DMS79 (cell line): Measurements from ENCODE around the gene KRTAP10-1.
"Not testable (repeated sequence)": the region's sequence is repeated elsewhere in the genome, so short reads cannot be mapped to it uniquely, and the experiment has no call there.

Experiments used
- DNase-seq: peaks from one replicate; lab custom pipeline; 2025; lab: John Stamatoyannopoulos, UW

Gene KRTAP10-1, protein sequence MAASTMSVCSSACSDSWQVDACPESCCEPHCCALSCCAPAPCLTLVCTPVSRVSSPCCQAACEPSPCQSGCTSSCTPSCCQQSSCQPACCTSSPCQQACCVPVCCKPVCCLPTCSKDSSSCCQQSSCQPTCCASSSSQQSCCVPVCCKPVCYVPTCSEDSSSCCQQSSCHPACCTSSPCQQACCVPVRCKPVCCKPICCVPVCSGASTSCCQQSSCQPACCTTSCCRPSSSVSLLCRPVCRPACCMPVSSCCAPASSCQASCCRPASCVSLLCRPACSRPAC

DNA sequence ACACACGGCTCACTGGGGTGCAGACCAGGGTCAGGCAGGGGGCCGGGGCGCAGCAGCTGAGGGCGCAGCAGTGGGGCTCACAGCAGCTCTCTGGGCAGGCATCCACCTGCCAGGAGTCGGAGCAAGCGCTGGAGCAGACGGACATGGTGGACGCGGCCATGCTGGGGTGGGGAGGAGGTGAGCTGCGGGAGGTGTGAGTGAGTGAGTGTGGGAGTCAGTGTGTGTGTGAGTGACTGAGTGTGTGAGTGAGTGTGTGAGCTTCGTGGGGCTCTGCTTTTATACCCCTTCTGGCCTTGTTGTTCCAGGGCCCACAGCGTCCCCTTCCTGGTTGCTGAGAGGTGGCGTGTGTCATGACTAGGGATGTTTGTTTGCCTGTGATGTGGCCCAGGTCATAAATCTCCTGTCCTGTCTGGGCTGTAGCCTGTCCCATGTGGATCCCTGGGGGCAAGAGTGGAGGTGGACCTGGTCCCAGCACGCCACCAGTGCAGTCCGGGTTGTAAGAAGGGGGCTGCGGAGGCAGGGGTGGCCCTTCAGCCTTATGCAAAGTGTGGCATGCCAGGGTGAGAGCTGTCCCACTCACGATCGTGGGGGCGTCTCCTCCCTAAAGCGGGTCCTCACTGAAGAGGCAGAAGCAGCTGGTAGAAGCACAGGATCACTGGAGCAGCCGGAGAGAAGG, at the start of gene KRTAP10-1:
Gene KRTAP10-1, minus strand, starts transcription at position 205 of the 676 bp plus-strand sequence. Its CDS starts 45 bp downstream, at position 160.
- no peak for DNase-seq

DNA sequence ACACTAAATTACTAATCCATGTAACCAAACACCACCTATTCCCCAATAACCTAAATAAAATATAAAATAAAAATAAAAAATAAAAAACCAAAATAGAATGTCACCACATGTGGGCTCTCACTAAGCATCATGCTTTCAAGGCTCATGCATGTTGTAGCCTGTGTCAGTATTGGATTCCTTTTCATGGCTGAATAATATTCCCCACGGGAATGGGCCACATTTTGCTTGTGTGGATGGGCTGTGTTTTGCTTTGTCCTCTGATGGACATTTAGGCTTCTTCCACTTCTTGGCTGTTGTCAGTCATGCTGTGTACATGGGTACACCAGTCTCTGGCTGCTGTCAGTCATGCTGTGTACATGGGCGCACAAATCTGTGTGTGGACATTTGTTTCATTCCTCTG, 49.1 kb upstream of the KRTAP10-1 start:
- DNase-seq: no peak

DNA sequence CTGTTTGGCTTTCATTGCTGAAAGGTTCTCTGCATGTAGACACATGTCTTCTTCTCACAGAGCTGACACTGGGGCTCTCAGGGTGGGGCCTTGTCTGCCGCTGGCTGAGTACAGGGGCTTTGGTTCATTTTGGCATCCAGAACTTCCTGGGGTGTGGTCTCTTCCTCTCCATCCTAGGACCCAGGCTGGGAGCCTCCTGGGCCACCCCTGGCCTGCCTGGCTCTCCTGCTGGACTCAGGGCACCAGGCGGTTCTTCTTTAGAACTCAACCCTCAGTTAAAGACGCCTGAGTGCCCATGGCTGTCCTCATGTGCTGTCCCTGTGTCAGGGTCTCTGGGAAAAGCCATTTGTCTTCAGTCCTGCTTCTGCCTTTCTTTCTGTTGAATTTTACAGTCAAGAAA, 45.9 kb upstream of the KRTAP10-1 start:
- no peak for DNase-seq

DNA sequence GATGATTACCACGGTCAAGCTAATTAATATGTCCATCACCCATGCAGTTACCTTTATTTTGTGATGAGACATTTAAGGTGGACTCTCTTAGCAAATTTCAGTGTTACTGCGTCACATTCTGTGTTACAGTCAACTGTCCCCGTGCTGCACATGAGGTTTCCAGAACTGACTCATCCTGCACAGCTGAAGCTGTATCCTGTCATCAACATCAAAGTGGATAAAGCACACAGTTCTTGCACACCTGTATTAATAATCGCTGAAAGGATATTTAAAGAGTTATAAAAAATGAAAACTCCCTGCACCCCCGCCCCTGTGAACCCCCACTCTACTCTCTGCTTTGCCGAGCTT, 43.8 kb upstream of the KRTAP10-1 start:
- no peak for DNase-seq

DNA sequence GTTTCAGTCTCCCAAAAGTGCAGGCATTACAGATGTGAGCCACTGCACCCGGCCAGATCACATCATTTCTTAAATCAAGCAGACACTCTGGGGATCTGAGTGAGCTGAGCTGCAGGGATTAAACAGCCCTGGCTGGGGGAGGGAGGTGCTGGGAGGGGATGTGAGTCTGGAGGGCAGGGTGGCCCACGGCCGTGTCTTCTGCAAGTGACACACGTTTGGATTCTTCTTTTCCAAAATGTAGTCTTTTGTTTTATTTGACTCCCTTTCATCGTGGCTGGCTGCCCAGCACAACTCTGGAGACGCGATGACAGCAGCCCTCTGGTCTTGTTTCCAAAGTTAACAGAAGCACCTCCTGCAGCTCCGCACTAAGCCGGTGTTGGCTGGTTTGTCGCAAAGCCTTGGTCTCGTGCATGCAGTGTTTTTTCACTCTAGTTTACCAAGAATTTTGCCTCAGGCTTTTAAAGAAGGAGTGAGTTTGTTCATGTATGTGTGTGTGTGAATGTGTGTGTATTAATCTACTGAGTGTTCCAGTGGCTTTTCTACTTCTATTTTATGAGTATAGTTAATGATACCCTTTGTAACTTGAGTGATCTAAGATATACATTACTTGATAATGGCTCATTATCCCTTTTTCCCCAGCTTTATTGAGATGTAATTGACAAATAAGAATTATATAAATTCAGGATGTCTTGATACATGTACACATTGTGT, 43.2 kb upstream of the KRTAP10-1 start:
- no peak for DNase-seq

DNA sequence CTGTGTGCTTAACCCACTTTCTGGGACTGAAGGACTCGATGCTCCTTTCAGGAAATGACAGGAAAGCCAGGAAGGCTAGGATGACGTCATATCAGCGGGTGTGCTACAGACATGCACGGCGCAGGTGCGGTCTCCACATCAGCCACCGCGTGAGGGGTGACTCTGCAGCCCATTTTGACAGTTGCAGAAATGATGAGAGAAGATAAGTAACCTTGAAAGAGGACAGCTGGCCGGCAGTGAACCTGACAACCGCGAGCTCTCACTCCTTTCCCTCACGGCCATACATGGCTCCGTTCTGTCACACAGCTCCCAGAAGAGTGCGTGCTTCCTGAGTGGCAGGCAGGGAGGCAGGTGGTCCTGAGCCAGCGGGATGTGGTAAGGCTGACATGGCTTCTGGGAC, 42.1 kb upstream of the KRTAP10-1 start:
- no peak for DNase-seq

DNA sequence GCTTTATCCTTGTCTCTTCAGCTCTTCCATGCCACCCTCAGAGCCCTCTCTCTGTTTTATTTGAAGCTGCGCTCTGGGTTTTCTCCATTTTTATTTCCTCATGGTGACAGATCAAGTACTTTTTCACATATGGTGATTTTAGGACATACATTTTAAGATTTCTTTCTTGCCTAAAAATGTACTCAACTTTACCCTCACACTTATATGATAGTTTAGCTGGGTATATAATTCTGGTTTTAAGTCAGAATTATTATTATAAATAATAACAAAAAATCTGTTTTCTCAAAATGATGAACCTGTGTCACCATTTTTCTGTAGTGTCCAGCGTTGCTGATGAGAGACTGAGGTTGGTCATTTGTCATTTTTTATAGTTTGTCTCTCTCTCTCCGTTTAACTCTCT, 41.2 kb upstream of the KRTAP10-1 start:
- DNase-seq: no peak

DNA sequence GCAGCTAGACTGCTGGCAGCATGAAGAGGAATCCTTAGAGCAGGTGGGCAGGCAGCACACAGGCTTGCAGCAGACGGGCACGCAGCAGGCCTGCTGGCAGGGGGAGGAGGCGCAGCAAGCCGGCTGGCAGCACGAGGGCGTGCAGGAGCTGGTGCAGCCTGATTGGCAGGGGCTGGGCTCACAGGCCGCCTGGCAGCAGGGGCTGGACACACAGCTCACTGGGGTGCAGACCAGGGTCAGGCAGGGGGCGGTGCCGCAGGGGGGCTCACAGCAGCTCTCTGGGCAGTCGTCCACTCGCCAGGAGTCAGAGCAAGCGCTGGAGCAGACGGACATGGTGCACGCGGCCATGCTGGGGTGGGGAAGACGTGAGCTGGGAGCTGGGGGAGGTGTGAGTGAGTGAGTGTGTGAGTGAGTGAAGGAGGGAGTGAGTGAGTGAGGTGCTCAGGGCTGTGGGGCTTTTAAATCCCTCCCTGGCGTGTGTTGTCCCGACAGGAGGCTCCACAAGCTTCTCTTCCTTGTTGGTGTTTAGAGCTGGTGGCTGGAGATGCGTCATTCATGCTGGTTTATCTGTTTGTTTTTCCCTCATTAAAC, 40.3 kb upstream of the KRTAP10-1 start, which contains the start of gene KRTAP10-5:
Gene KRTAP10-5, minus strand, starts transcription at position 374 of the 591 bp plus-strand sequence. Its CDS starts 26 bp downstream, at position 348.
- not testable (repeated sequence) for DNase-seq

DNA sequence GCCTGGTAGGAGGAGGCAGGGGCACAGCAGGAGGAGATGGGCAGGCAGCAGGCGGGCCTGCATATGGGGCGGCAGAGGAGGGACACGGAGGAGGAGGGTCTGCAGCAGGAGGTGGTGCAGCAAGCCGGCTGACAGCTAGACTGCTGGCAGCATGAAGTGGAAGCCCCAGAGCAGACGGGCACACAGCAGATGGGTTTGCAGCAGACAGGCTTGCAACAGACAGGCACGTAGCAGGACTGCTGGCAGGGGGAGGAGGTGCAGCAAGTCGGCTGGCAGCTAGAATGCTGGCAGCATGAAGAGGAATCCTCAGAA, 39.8 kb upstream of the KRTAP10-1 start:
- no peak for DNase-seq

DNA sequence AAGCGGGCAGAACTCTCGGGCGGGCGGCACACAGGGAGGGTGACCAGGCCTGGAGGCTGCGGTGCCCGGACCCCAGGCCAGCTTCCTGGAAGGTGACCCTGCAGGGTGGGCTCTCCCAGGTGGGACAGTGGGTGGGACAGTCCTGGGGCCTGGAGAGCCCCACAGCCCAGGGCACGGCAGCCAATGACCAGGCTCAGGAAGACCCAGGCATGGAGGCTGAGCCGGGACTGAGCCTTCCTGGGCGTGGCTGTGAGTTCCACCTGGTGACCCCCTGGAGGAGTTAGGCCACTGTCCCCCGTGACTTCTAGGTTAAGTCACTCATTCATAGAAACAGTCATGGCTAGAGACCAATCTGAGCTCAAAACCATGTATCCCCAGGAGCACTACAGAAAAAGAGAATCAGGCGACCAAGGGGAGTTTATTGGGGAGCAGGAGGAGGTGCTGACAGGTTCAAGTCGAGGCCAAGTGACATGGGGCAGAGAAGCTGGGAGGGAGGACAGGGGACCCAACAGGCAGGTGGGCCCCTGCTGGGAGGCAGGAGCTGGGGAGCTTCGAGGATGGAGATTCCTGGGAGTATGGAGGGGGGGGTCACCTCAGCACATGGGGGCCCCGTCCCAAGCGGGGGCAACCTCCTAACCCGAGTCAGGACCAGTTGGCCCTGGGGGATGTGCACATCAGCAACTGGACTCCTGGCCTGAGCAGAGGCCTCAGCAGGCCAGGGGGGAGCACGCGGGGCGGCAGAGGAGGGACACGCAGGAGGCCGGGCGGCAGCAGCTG, 39.2 kb upstream of the KRTAP10-1 start:
- no peak for DNase-seq

DNA sequence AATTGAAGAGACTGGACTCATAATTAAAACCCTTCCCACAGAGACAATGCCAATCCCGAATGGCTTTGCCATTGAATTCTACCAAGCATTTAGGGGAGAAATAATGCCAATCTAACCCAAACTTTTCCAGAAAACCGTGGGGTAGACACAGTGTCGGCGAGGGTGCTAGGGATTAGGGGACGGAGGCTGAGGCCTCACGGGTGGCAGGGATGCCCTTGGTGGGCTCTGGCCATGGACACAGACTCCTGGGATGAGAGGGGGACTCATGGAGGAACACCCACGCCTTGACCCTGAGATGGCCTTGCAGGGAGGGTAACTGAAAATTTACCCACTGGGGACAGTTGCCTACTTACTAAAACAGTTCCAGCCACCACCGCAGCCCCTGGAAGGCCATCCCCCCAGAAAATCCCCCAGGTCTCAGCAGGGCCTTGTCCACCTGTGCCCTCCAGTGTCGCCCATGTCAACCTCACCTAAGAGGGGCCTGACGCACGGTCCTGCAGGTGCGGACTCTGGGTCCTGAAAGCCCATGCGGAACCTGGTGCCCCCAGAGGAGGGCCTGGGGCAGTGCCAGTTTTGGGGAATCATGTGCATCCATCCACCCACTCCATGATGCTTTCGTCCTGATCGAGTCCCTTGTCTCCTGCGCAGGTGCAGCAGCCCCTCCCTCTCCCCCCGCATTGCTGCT, 38.5 kb upstream of the KRTAP10-1 start:
- no peak for DNase-seq

DNA sequence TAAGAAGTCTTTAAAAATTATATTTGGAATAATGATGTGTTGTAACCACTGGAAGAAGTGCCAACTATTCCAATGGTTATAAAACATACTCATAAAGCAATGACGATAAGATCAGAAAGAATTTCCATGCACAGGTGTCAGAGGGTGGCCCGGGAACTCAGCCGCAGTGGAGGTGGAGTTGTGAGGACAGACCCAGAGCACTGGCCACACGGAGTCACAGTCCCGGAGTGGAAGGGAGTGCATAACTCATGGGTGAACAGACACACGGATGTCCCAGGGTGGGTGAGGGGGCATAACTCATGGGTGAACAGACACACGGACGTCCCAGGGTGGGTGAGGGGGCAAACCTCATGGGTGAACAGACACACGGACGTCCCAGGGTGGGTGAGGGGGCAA, 36.0 kb upstream of the KRTAP10-1 start:
- no peak for DNase-seq

DNA sequence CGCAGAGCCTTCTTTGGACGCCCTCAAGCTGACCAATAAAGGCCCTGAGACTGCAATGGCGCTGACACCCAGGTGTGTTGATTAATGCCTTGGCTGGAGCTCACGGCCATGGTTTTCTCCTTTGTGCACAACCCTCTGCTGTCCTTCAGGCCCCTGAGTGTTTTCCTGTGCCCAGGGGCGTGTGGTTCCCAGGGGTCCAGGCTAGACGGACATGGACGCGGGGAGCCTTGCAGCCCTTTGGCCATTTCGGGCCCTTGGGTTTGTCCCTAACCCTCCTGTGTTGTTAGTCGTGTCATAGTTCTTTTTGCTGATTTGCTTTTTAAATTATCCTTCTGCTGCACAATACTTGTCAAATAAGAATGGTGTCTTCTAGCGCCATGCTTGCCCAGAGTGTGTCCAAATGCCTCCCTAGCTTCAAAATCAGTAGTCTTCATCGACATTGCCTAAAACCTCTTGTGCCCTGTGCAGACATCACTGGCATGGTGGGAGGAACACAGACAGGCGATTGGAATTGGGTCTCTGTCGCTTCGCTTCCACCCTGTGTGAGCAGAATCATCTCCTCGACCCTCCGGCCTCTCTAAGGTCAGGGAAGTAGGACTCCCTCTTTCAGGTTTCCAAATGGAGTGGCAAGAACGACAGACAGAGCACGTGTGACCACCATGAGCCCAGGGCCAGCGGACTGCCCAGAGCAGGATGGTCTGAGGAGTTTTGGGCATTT, 35.5 kb upstream of the KRTAP10-1 start:
- DNase-seq: no peak

DNA sequence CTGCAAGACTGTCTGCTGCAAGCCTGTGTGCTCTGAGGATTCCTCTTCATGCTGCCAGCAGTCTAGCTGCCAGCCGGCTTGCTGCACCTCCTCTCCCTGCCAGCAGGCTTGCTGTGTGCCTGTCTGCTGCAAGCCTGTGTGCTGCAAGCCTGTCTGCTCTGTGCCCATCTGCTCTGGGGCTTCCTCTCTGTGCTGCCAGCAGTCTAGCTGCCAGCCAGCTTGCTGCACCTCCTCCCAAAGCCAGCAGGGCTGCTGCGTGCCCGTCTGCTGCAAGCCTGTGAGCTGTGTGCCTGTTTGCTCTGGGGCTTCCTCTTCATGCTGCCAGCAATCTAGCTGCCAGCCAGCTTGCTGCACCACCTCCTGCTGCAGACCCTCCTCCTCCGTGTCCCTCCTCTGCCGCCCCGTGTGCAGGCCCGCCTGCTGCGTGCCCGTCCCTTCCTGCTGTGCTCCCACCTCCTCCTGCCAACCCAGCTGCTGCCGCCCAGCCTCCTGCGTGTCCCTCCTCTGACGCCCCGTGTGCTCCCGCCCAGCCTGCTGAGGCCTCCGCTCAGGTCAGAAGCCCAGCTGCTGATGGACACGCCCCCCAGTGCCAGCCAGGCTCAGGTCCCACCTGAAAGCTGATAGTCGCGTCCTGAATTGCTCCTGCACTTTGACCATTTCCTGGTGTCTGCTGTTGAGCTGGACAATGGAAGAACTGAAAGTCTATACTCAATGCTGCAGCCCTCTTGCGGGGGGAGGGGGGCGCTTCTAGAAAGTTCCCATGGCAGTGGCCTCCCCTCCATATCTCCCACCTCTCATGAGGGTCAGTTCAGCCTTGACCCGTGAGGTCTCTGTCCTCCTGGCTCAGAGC, 34.7 kb upstream of the KRTAP10-1 start:
- DNase-seq: no peak

DNA sequence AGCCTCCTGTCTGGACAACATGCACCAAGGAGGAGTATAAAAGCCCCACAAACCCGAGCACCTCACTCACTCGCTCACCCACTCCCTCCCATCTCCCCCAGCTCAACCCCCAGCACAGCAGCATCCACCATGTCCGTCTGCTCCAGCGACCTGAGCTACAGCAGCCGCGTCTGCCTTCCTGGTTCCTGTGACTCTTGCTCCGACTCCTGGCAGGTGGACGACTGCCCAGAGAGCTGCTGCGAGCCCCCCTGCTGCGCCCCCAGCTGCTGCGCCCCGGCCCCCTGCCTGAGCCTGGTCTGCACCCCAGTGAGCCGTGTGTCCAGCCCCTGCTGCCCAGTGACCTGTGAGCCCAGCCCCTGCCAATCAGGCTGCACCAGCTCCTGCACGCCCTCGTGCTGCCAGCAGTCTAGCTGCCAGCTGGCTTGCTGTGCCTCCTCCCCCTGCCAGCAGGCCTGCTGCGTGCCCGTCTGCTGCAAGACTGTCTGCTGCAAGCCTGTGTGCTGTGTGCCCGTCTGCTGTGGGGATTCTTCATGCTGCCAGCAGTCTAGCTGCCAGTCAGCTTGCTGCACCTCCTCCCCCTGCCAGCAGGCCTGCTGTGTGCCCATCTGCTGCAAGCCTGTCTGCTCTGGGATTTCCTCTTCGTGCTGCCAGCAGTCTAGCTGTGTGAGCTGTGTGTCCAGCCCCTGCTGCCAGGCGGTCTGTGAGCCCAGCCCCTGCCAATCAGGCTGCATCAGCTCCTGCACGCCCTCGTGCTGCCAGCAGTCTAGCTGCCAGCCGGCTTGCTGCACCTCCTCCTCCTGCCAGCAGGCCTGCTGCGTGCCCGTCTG, 33.8 kb upstream of the KRTAP10-1 start, which contains the start of gene KRTAP10-4:
Gene KRTAP10-4, plus strand, starts transcription at position 100 of the 827 bp plus-strand sequence. Its CDS starts 30 bp downstream, at position 130.
- DNase-seq: not testable (repeated sequence)

DNA sequence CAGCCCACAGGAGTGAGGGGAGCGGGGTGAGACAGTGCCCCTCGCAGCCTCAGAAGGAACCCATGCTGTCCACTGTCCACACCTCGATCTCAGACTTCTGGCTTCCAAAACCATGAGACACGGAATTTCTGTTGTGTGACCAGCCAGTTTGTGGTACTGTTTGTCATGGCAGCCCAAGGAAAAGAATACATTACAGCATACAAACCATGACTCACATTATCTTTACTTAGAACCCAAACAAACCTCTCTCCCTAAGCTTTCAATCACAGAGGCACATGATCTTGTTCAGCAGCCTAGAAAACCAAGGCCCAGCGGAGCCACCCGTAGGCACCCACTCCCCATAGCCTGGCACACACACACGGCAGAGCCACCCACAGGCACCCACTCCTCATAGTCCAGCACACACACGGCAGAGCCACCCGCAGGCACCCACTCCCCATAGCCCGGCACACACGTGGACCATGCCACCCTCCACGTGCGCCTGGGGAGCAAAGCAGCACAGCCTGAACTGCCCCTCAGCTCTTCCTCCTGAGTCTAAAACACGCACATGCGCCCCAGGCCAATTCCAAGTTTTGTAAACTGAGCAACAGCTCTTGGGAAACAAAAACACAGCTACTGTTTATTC, 33.1 kb upstream of the KRTAP10-1 start:
- DNase-seq: no peak

DNA sequence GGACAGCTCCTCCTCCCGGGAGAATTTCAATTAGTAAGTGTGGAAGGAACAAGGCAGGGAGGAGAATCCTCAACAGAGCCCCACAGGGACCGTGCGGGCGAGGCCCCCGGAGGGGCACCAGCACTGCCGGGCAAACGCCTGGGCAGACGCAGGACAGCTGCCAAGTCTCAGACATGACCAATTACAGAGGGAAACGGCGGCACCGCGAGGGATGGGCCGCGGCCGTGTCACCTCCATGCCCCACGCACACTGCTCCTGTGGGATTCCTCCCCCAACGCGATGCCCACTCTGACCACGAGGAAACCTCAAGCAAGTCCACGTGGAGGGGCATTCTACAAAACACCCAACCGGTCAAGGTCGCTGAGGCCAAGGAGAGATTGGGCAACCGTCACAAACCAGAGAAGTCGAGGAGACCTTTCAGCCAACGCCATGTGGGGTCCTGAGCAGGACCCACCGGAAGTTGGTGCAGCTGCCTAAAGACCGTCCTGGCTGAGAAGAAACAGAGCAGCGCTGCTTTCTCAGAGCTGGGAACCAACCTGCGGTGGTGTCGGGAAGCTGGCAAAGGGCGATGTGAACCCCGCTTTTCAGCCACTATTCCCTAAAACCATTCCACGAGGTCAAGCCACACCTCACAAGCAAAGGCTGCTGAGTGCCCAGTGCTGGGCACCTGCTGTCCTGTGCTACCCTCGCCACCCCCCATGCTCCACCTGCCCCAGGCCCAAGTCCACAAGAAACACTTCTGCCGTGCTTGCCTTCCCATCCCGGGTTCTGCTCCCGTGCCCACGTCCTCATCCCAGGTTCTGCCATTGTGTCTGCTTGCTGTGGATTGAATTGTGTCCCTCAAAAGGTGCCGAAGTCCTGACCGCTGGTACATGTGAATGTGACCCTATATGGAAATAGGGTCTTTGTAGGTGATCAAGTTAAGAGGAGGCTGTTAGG, 32.1 kb upstream of the KRTAP10-1 start:
- DNase-seq: no peak
